NOMO-1 treated with DMSO at 0.1 percent for 48 hours (cell line): ENCODE results near the gene BTN1A1.
A peak's percentile ranks its signal among the peaks of the same experiment; 100 is the strongest.
"Not testable (repeated sequence)": the region's sequence is repeated elsewhere in the genome, so short reads cannot be mapped to it uniquely, and the experiment has no call there.

Experiments
- DNase-seq: peaks from one replicate; lab custom pipeline; 2025; ENCODE audit not compliant: unreplicated experiment; lab: John Stamatoyannopoulos, UW

The BTN1A1 gene

DNA sequence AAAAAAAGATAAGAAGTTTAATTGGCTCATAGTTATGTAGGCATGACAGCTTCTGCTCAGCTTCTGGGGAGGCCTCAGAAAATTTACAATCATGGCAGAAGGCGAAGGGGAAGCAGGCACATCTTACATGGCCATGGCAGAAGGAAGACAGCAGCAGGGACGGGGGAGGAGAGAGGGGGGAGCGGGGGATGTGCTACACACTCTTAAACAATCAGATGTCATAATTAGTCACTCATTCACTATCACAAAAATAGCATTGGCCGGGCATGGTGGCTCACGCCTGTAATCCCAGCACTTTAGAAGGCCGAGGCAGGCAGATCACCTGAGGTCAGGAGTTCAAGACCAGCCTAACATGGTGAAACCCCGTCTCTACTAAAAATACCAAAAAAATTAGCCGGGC lies 10.9 kb downstream of the BTN1A1 start:
- DNase-seq: peak; percentile 20

DNA sequence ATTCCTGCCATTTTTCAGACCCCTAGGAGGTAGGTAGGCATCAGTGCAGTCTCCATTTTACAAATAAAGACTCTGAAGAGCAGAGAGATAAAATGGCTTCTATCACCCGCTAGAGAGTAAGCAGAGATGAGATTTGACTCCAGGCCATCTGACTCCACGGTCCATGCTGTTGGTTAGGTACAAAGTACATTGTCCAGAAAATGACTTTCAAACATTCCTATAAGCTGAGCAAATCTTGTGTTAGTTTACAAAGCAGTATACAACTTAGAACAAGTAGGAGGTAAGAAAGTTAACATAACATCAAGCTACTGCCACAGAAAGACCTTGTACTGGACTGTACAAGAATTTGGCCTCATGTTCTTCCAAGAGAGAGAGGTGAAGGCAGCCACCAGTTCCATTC lies 14.9 kb downstream of the BTN1A1 start:
- DNase-seq: no peak

DNA sequence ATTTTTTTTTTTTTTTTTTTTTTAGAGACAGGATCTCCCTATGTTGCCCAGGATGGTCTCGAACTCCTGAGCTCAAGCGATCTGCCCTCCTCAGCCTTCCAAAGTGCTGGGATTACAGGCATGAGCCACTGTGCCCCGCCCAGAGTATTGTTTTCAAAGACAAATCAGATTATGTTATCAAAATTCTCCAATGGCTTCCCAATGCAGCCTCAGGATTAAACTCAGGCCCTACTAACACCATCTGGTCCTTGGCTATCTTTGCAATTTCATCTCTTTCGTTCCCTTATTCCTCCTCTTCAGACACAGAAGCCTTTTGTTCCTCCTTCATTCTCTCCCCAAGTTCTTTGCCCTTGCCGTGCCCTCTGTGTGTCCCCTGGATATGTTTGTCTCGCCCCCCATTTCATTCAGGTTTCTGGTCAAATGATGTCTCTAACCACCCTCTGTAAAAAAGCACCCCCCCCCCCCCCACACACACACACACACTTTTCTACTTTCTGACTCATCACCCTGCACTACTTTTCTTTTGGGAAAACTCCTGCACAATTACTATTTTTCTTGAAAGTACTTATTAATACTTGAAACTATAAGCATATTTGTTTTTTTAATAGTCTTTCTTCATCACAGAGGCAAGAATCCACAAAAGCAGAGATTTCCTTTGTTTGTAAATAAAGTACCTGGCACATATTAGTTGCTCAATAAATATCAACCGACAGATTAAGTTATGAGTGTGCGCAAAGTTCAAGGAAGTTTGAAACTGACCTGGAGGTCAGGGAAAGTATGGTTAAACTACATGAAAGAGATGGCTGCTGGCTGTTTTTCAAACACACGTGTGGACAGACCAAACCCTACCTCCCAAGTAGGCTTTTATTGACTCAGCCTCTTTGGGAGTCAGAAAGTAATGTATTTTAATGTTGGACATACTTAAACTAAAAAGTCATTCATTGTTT lies 16.7 kb downstream of the BTN1A1 start:
- no peak for DNase-seq

DNA sequence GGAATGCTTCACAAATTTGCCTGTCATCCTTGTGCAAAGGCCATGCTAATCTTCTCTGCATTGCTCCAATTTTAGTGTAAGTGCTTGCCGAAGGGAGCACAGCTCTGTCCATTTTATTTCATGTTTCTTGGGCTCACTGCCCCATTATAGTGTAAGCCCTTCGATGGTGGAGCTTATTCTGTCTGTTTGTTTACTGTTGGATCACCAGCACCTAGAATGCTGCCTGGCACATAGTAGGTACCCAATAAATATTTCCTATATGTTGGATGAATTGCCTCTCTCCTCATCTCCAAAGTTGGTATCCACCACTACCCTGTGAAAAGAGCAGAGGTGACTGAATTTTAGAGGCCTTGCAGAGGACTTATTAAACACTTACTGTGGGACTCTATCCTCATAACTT lies 19.3 kb downstream of the BTN1A1 start:
- no peak for DNase-seq

DNA sequence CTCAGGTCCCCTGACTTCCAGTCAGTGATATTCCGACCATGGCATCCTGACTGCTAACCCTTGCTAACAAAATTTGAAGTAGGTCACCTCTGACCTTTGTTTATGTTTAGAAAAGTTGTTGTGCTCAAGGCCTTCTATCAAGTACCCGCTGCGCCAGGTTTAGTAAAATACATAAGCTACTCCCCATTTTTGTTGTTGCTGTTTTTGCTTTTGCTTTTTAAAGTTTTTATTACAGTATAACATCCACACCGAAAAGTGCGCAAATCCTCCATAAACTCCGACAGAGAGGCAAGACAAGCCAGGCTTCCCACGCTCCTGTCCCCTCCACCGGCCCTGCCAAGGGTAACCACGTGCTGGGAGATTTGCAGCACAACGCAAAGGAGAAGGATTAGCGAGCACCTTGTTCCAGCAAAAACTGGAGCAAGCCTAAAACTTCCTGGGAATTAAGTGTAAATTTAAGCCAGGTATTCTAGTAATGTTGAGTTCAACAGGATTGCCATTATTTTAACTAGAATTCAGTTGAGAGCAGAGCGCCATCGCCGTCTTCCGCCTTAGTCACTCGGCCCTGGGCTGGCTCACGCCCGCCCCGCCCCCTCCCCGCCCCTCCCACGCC lies 20.2 kb downstream of the BTN1A1 start:
- DNase-seq: peak; percentile 87

DNA sequence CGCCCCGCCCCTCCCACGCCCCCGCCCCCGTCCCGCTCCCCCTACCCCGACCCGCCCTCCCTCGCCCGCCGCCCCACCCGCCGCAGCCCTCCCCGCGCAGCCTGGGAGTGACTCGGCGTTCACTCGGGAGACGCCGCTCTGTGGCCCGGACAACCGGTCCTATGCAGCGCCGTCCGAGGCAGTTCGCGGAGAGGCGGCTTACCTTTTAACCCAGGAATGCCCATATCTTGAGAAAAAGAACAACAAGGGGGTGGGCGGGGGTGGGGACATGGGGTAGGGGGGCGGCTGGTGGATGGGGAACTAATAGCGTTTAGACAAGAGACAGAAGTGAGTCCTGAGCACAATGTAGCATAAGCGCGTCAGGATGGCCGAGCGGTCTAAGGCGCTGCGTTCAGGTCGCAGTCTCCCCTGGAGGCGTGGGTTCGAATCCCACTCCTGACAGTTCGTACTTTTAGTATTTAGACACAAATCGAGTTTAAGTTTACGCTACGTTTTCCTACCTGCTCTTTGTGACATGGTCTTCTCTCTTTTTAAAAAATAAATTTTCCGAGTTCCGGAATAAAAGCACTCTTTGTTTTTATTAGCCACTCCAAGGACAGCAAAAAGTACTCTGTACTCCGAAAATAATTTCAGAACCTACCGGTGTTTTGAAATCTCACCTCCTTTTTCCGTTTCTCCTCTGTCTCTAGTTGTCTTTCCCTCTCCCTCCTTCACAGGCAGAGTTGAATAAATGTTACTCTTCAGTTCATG lies 20.9 kb downstream of the BTN1A1 start:
- peak; percentile 87 for DNase-seq

DNA sequence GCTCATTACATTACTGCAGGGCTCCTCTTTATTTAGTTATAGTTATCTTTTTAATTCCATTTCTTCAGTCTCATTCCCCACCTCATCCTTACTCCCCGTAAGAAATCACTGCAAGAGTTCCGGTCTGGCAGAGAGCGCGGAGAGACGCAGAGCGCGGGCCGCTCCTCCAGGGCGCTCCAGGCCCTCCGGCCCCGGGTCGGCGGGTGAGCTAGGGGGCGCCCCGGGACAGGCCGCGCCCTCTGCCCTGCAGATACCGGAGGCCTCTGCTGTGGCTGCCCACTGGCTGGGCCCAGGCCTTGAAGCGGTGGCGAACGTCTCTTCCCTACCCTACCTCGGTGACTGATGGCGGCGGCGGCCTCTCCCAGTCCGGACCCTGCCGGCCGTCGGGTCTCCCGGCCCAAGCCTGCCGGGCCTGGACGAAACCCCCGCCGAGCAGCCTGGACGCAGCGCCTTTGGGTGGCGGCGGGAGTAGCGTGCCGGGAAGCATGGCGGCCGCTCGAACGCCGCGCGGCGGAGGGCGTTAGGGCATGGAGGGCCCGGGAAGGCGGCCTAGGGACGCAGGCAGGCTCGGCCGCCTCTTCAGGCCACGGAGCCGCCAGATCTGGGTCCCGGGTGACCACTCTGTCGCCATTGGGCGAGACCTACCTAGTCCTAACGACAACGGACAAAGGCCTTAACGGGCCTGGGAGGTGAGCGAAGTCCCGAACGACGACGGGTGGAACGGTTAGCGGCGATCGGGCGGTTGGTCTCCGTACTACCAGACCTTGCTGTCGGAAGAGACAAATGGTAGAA lies 21.7 kb downstream of the BTN1A1 start:
- peak; percentile 70 for DNase-seq

DNA sequence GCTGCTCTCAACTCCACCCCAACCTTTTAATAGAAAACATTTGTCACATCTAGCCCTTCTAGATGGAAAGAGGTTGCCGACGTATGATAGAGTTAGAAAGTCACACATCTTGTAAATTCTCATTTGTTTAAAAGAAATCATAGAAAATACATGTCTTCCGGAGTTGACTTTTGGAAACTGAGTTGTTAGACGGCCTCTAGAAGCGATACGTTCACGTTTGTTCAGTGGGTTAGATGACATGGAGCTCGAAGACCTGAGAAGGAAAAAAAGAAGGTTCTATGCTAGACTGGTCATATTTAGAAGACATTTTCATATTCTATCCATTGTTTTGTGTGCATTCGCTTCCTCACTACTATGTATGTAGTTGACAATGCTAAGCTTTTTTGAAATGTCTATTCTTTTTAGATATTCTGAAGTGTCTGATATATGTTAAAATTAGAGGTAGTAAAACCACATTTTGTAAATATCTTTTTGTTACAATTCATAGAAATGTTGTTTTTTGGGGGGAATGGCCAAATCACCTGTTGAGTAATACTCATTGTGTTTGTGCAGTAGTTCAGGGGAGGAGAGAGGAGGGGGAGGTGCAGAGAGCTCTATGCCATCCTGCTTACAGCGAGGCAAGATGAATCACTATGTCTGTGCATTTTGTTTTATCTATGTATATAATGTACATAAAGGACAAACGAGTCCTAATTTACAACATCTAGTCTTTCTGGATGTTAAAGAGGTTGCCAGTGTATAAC lies 22.6 kb downstream of the BTN1A1 start:
- peak; percentile 44 for DNase-seq

DNA sequence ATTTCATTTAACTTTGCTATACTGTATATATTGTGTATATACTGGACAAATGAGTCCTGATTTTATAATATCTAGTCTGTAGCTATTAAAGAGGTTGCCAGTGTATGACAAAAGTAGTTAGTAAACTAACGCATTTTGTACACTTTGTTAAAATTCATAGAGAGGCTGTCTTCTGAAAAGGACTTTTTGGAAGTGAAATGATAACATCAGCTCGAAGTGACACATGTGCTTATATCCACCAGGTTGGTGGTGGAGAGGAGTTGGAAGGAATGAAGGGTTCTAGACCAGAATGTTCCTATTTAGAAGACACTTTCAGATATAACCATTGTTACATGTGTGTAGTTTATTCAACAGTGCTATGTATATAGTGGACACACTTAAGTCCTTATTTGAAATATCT lies 24.2 kb downstream of the BTN1A1 start:
- DNase-seq: not testable (repeated sequence)

DNA sequence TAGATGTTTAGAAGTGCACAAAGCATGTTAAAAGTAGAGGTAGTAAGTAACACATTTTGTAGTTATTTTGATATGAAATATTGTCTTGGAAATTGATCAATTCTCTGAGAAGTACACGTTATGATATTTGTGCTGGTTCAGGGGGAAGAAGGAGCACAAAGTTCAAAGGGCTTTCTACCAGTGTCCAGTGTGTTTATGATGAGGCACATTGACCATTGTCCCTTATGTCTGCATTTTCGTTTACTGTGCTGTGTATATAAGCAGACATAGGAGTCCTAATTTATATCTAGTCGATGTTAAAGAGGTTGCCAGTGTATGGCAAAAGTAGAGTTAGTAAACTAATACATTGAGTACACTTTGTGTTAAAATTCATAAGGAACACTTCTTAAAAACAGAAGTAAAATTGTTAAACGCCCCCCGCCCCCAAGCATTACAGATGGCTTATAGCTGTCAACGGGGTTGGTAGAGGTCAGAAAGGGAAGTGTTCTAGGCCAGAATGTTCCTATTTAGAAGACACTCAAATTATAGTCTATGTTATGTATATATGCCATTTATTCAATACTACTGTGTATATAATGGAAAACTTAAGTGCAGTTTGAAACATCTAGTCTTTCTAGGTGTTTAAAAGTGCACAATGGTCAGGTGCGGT lies 24.7 kb downstream of the BTN1A1 start:
- DNase-seq: peak; percentile 54

DNA sequence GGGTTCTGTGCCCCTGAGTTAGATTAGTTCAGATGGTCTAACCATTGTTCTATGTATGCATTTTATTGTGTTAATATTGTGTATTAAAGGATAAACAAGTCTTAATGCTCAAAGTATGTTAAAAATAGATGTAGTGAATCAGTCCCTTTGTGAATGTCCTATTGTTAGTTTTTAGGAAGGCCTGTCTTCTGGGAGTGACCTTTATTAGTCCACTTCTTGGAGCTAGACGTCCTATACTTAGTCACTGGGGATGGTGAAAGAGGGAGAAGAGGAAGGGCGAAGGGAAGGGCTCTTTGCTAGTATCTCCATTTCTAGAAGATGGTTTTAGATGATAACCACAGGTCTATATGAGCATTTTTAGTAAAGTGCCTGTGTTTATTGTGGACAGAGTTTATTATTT lies 25.7 kb downstream of the BTN1A1 start:
- no peak for DNase-seq

DNA sequence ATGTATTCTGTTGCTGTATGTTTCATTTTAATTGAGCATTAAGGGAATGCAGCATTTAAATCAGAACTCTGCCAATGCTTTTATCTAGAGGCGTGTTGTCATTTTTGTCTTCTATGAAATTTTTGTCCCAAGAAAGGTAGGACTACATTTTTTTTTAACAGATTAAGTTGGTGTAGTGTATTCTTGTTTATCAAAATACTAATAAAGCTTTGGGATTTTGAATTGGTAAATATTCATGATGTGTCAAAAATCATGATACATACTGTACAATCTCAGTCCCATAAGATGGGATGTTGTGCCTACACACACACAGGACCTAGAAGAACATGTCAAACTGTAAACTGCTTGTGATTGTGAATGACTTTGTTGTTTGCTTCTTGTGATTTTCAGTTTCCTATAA lies 26.8 kb downstream of the BTN1A1 start:
- DNase-seq: no peak

DNA sequence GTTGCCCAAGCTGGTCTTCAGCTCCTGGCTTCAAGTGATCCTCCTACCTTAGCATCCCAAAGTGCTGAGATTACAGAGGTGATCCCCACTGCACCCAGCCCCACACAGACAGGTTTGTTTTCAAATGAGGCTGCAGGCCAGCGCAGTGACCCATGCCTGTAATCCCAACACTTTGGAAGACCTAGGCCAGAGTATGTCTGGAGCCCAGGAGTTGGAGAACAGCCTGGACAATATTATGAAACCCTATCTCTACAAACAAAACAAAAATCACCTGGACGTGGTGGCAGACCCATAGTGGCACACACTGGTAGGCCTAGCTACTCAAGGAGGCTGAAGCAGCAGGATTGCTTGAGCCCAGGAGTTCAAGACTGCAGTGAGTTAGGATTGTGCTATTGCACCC lies 30.1 kb downstream of the BTN1A1 start:
- no peak for DNase-seq

DNA sequence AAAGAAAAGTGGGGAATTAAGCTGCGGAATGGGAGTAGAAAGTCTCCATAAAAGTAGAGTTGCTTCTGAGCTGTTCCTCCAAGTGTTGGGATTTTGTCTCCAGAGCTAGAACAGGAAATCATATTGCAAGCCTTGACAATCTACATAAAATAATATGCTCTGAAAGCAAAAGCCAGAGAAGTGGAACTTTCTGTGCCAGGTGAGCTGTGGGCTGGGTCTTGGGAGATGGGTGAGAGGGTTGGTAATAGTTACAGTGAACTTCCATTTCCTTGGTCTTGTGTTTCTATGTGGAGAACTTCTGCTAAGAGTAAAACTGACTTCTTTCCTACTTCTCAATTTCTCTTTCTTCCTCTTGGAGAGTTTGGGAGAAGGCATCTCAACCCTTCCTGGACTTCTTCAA lies 31.8 kb downstream of the BTN1A1 start:
- no peak for DNase-seq

DNA sequence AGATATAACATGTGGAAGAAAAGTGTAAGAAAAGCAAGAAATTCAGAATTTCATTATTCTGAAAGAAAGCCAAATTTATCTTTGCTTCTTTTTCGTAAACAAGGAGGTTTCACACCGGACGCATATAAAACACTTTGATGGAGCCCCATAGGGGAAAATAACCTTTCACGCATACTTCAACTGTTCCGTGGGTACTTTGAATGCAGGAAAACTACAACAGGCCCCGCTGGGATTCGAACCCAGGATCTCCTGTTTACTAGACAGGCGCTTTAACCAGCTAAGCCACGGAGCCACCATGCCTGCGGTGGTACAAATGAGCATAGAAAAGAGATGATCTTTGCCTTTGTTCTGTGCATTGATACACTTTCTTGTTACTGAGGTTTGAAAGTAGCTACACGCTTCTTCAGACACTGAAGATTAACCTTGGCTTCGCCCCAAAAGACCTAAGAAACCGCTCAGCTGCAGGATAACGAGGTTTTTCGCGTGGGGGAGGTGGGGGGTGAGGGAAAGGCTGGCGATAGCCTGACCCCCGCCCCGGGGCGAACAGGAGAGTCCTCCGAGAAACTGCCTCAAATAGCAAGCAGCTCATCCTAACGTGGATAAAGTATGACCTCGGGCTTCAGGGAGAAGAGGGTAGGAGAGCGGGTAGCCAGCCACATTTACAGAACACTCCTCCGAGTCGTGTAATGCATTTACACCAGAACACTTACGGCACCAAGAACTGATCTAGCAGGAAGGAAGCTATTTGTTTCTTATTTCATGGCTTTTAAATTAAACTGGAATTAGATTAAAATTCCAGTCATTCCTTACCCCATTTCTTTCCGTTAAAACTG lies 32.8 kb downstream of the BTN1A1 start:
- DNase-seq: peak; percentile 78

DNA sequence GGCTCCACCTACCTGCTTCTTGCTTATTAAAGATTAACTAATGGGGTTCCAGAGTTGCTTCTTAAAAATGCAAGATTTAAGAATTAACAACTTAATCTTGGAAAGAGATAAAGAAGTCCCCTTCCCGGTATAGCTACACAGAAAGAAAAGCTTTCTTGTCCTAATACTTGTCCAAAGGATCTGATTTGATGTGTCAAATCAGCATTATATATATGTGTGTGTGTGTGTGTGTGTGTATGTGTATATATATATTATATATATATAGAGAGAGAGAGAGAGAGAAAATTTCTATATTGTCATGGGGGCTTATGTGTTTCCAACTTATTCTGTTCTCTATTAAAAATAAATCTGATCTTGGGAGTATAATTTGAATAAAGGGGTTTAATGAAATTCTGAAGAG lies 33.4 kb downstream of the BTN1A1 start:
- no peak for DNase-seq

DNA sequence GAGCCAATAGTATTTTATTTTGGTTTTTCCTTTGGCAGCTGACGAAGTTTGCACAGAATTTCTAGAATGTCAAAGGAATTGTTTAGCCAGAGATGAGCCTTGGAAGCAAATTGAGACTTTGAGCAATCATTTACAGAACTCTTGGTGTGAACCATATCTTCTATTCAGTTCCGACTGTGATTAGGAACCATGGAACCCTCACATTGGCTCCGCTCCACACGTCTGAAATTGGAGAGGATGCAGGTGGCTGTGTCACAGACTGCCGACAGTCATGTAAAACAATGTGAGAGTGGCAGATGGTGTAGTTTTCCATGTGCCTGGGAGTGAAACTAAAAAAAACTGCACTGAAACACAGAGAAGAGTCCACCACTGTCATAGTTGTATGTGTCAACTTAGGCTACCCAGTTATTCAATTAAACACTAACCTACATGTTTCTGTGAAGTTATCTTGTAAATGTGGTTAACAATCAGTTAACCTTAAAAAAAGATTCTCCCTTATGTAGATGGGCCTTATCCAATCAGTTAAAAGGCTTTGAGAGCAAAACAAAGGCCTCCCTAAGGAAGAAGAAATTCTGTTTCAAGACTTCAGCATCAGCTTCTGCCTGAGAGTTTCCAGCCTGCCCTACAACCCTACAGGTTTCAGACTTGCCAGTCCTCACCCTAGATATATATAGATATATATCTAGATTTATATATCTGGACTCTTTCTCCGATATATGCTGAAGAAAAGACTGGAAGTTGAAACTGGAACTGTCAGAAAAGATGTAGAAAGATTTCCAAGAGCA lies 34.8 kb downstream of the BTN1A1 start:
- no peak for DNase-seq

DNA sequence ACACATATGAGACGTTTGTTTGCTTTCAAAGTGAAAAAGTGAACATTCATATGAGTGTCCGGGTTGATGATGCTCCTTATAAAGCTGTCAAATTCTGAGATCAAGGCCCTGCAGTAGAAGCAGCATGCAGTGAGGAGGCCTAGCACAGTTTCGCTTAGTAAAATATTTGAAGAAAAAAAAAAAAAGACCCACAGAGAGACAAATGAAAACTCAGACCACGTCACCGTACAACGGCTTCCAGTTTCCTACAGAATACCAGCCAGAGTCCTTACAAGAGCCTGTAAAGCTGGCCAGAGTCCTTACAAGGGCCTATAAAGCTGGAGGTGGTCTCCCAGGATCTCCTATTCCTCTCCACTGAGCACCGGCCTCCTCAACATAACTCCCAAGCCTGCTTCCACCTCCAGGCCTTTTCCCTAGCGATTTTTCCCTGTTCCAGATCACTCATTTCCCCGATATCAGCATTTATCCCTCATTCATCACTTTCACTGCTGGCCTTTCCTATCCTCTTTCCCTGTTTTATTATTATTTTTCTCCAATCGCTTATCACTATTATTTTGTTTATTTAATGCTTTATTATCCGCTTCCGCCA lies 36.6 kb downstream of the BTN1A1 start:
- no peak for DNase-seq
